Lower leg skin (tissue), 3 donors: Measurements from ENCODE around the gene CSMD2.

ENCODE experiments used
- CTCF ChIP-seq, 3 donors: fragments of 450-650 bp; IDR thresholded peaks; one replicate each; pipeline ENCODE4 v1.5.1; 2016; ENCODE audit warnings: antibody characterized with exemption in 3 of 3, mild to moderate bottlenecking in 3 of 3, moderate library complexity in 2 of 3
- POLR2A ChIP-seq, 2 donors: fragments of 450-650 bp; IDR thresholded peaks; one replicate each; pipeline ENCODE4 v1.6.1; 2016 to 2017; ENCODE audit warnings: antibody characterized with exemption in 2 of 2, mild to moderate bottlenecking in 1 of 2, moderate library complexity in 1 of 2

DNA sequence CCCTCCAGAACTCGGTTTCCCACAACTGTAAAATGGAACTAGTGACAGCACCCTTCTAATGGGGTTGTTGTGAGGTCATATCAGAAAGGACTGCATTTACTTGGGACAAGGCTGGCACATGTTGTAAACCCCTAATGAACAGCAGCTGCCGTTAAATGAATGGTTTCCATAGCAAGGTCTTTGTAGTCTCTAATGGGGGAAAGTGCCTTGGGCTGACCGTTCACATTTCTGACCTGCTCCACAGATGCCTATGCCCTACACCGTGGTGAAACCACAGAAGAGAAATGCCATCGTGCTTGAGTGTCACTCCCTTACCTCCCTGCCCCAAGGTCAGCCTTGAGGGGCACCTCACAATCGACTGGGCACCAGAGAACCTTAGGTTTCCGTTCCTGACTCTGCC is 549.5 kb downstream of the CSMD2 start:
- no peak for TF ChIP-seq POLR2A (IDR thresholded peaks at IDR 0.05)
- TF ChIP-seq CTCF (IDR thresholded peaks at IDR 0.05) = no peak
